HepG2 (cell line): Measurements from ENCODE around the gene IL1A. TPM values are rescaled to one million over a fixed set of nuclear protein-coding genes. Genes with fewer than 3 reads are reported as not detected.

Experiments used
- E2F1 ChIP-seq: sonication (generic); formaldehyde crosslinking; IDR thresholded peaks from 2 replicates; pipeline ENCODE4 v1.5.0; 2020; ENCODE audit warnings: missing genetic modification reagents
- EED ChIP-seq: sonication (generic); formaldehyde crosslinking; IDR thresholded peaks from 2 replicates; pipeline ENCODE4 v1.5.0; 2020; ENCODE audit warnings: mild to moderate bottlenecking, missing genetic modification reagents
- HHEX ChIP-seq: IDR thresholded peaks from 2 replicates; pipeline ENCODE4 v1.6.1; 2016; ENCODE audit warnings: control low read depth
- HNF4G ChIP-seq, 2 experiments: sonication (generic) in 1 of 2; formaldehyde crosslinking in 1 of 2; IDR thresholded peaks; 2 replicates each; pipeline versions ENCODE4 v1.4.0 to v1.6.1; 2011 to 2020; ENCODE audit warnings: borderline replicate concordance in 2 of 2, low read depth in 2 of 2, mild to moderate bottlenecking in 2 of 2, low read length in 1 of 2, missing genetic modification reagents in 1 of 2, moderate library complexity in 1 of 2
- HNRNPUL1 ChIP-seq: fragments of 200-400 bp; formaldehyde crosslinking; IDR thresholded peaks from 2 replicates; pipeline ENCODE4 v1.6.1; 2017; ENCODE audit warnings: low read depth, mild to moderate bottlenecking, low read length, moderate library complexity
- HOXA3 ChIP-seq: sonication (generic); formaldehyde crosslinking; IDR thresholded peaks from 2 replicates; pipeline ENCODE4 v1.5.0; 2020; ENCODE audit warnings: missing genetic modification reagents
- IKZF4 ChIP-seq: sonication (generic); formaldehyde crosslinking; IDR thresholded peaks from 2 replicates; pipeline ENCODE4 v1.5.1; 2020; ENCODE audit warnings: borderline replicate concordance, mild to moderate bottlenecking, low read depth, missing genetic modification reagents; ENCODE audit errors: not compliant biosample characterization
- MTF2 ChIP-seq: sonication (generic); formaldehyde crosslinking; IDR thresholded peaks from 2 replicates; pipeline ENCODE4 v1.5.0; 2020; ENCODE audit warnings: missing genetic modification reagents, borderline replicate concordance
- SNRNP70 ChIP-seq: fragments of 200-400 bp; formaldehyde crosslinking; IDR thresholded peaks from 2 replicates; pipeline ENCODE4 v1.6.1; 2017; ENCODE audit warnings: mild to moderate bottlenecking, low read depth, low read length, moderate library complexity
- YEATS2 ChIP-seq: sonication (generic); formaldehyde crosslinking; IDR thresholded peaks from 2 replicates; pipeline ENCODE4 v1.4.0; 2020; ENCODE audit warnings: missing genetic modification reagents, borderline replicate concordance
- ZFP36 ChIP-seq: fragments of 150-350 bp; IDR thresholded peaks from 2 replicates; pipeline ENCODE4 v1.6.1; 2018; ENCODE audit warnings: borderline replicate concordance, low read length, low read depth; ENCODE audit not compliant: partially characterized antibody
- ZFX ChIP-seq: sonication (generic); formaldehyde crosslinking; IDR thresholded peaks from 2 replicates; pipeline ENCODE4 v1.4.0; 2020; ENCODE audit warnings: mild to moderate bottlenecking, low read depth, missing genetic modification reagents, moderate library complexity
- ZKSCAN5 ChIP-seq: sonication (generic); formaldehyde crosslinking; IDR thresholded peaks from 2 replicates; pipeline ENCODE4 v1.5.1; 2020; ENCODE audit warnings: mild to moderate bottlenecking, missing genetic modification reagents
- ZNF12 ChIP-seq: sonication (generic); formaldehyde crosslinking; IDR thresholded peaks from 2 replicates; pipeline ENCODE4 v1.5.0; 2020; ENCODE audit warnings: missing genetic modification reagents
- ZNF232 ChIP-seq: sonication (generic); formaldehyde crosslinking; IDR thresholded peaks from 2 replicates; pipeline ENCODE4 v1.4.0; 2020; ENCODE audit warnings: missing genetic modification reagents, borderline replicate concordance
- ZNF253 ChIP-seq: sonication (generic); formaldehyde crosslinking; IDR thresholded peaks from 2 replicates; pipeline ENCODE4 v1.8.0; 2022; ENCODE audit warnings: mild to moderate bottlenecking, missing genetic modification reagents, borderline replicate concordance
- ZNF30 ChIP-seq: sonication (generic); formaldehyde crosslinking; IDR thresholded peaks from 2 replicates; pipeline ENCODE4 v1.5.0; 2020; ENCODE audit warnings: mild to moderate bottlenecking, missing genetic modification reagents
- ZNF317 ChIP-seq: sonication (generic); formaldehyde crosslinking; IDR thresholded peaks from 2 replicates; pipeline ENCODE4 v1.5.0; 2020; ENCODE audit warnings: mild to moderate bottlenecking, missing genetic modification reagents
- ZNF414 ChIP-seq: sonication (generic); formaldehyde crosslinking; IDR thresholded peaks from 2 replicates; pipeline ENCODE4 v1.5.0; 2020; ENCODE audit warnings: missing genetic modification reagents
- ZNF691 ChIP-seq: sonication (generic); formaldehyde crosslinking; IDR thresholded peaks from 2 replicates; pipeline ENCODE4 v1.4.0; 2020; ENCODE audit warnings: missing genetic modification reagents, low read depth, mild to moderate bottlenecking, borderline replicate concordance
- polyA plus RNA-seq, 8 experiments: library from polyadenylated mRNA; depleted of rRNA in 3 of 8; stranded (reverse) in 7 of 8; unstranded in 1 of 8; fragments of >200 nt; fragmentation: Illumina TruSeq in 4 of 8; extraction: Trizol in 4 of 8; gene quantifications; 2 replicates each; pipeline versions ENCODE4 v1.2.1 to v1.2.3, GENCODE V29; 2011 to 2016; ENCODE audit warnings: low read depth in 4 of 8, missing spikeins in 1 of 8, mixed read lengths in 1 of 8; ENCODE audit not compliant: insufficient read depth in 1 of 8
- total RNA-seq, 5 experiments: library from RNA; depleted of rRNA; stranded (reverse); fragments of >200 nt; fragmentation: Illumina TruSeq; extraction: Trizol; gene quantifications; 2 replicates each; pipeline ENCODE4 v1.2.3, GENCODE V29; 2016; ENCODE audit warnings: low read depth in 1 of 5
- TF ChIP-seq, protein P1 (sequence below): sonication (generic); formaldehyde crosslinking; IDR thresholded peaks from 2 replicates; pipeline ENCODE4 v1.5.1; 2020; ENCODE audit warnings: missing genetic modification reagents, mild to moderate bottlenecking, borderline replicate concordance
- TF ChIP-seq, protein P2 (sequence below): IDR thresholded peaks from 2 replicates; pipeline ENCODE4 v1.6.1; 2018; ENCODE audit warnings: missing genetic modification reagents, mild to moderate bottlenecking, missing compliant biosample characterization
- TF ChIP-seq, protein P3 (sequence below): IDR thresholded peaks from 2 replicates; pipeline ENCODE4 v1.6.1; 2016

IL1A gene
- total and polyA plus RNA-seq, 2 of the 13 experiments (the other 11 are each of a cell fraction or from before 2014, with no cell fraction given) = not detected

- TF ChIP-seq, protein P1, sequence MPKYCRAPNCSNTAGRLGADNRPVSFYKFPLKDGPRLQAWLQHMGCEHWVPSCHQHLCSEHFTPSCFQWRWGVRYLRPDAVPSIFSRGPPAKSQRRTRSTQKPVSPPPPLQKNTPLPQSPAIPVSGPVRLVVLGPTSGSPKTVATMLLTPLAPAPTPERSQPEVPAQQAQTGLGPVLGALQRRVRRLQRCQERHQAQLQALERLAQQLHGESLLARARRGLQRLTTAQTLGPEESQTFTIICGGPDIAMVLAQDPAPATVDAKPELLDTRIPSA (CRISPR knock-in tag) = no peak
- peak; percentile 36; the same call in 1 of the 2 replicates for TF ChIP-seq EED
- peak; percentile 62; the same call in 1 of the 2 replicates for TF ChIP-seq HOXA3 (CRISPR knock-in tag)
- TF ChIP-seq, protein P2, sequence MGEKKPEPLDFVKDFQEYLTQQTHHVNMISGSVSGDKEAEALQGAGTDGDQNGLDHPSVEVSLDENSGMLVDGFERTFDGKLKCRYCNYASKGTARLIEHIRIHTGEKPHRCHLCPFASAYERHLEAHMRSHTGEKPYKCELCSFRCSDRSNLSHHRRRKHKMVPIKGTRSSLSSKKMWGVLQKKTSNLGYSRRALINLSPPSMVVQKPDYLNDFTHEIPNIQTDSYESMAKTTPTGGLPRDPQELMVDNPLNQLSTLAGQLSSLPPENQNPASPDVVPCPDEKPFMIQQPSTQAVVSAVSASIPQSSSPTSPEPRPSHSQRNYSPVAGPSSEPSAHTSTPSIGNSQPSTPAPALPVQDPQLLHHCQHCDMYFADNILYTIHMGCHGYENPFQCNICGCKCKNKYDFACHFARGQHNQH = no peak
- no peak for TF ChIP-seq ZNF12 (CRISPR knock-in tag)
- TF ChIP-seq ZNF253 (CRISPR knock-in tag) = 0 out of 2 replicates have a peak, but pooled peaks have one; percentile 74
- TF ChIP-seq ZNF317 (CRISPR knock-in tag) = no peak
- TF ChIP-seq ZNF414 (CRISPR knock-in tag) = no peak
- TF ChIP-seq, protein P3, sequence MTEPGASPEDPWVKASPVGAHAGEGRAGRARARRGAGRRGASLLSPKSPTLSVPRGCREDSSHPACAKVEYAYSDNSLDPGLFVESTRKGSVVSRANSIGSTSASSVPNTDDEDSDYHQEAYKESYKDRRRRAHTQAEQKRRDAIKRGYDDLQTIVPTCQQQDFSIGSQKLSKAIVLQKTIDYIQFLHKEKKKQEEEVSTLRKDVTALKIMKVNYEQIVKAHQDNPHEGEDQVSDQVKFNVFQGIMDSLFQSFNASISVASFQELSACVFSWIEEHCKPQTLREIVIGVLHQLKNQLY (CRISPR knock-in tag) = no peak
- TF ChIP-seq ZFX (CRISPR knock-in tag) = peak; percentile 41
- no peak for TF ChIP-seq ZNF232 (CRISPR knock-in tag)
- no peak for TF ChIP-seq E2F1
- no peak for TF ChIP-seq ZFP36
- TF ChIP-seq MTF2 (CRISPR knock-in tag) = no peak
- TF ChIP-seq HNRNPUL1 = no peak
- TF ChIP-seq ZNF30 (CRISPR knock-in tag) = no peak
- TF ChIP-seq ZNF691 (CRISPR knock-in tag) = no peak; the same call in 1 of the 2 replicates
- TF ChIP-seq SNRNP70 = no peak
- TF ChIP-seq HHEX (CRISPR knock-in tag) = no peak
- no peak for TF ChIP-seq ZKSCAN5
- 0 out of 2 replicates have a peak, but pooled peaks have one; percentile 26 for TF ChIP-seq YEATS2 (CRISPR knock-in tag)
- TF ChIP-seq IKZF4 (CRISPR knock-in tag) = no peak
- 0 out of 2 replicates have a peak, but pooled peaks have one; percentile 20 for TF ChIP-seq HNF4G (IDR thresholded peaks at IDR 0.05; ENCODE audit: borderline replicate concordance, low read depth, low read length)
- no peak for TF ChIP-seq HNF4G (CRISPR knock-in tag; IDR thresholded peaks at IDR 0.05; ENCODE audit: borderline replicate concordance, low read depth)
Measured at GRCh38 chr2:112725545-112726457, 58.5 kb downstream of the IL1A start (continued).
